ENCODE data around the gene TNK1. TPM values are rescaled to one million over a fixed set of nuclear protein-coding genes. Genes with fewer than 3 reads are reported as not detected.
"Not testable (repeated sequence)": the region's sequence is repeated elsewhere in the genome, so short reads cannot be mapped to it uniquely, and the experiment has no call there.

The TNK1 gene
- total and polyA plus RNA-seq, 4 donors, result 3.7 to 8.2 (median 5.7) TPM

DNA sequence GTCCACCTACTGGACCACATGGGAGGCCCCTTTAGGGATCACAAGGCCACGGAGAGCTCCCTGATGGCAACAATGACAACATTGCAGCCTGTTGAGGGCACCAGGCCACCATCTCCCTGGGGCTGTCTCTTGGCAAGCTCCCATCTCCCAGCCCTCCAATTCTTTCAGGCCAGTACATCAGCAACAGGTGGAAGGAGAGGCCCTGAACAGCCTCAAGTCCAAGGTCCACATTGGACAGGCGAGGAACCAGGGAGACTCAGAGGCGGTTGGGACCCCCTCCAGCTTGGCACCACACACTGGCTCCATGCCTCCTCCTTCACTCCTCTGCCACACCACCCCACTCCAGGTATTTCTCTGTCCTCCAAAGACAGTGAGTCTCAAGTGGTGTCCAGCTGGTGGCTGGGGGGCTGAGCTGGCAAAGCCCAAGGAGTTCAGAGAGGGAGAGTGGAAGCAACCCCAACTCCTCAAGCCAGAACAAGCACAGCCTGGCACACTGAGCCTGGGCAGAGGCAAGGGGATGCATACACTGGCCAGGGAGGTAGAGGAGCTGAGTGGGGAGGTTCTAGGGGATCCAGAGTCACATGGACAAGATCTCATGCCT, 45.9 kb upstream of the TNK1 start:
- Histone ChIP-seq H3K36me3 (ENCODE audit: control insufficient read depth in 4 of 4, insufficient read depth in 4 of 4, low read length in 4 of 4) (no peaks in the 10 kb centered on the region), H3K27me3 (ENCODE audit: control insufficient read depth in 3 of 3, insufficient read depth in 3 of 3, low read length in 2 of 3) (peaks cover 0 to 3% (median 0%) of the 10 kb centered on the region in 3 donors), H3K4me1 (ENCODE audit: control insufficient read depth in 5 of 5, insufficient read depth in 5 of 5, low read length in 5 of 5) (peaks cover 0 to 5% (median 3%) of the 10 kb centered on the region in 5 donors), H3K27ac (ENCODE audit: low read depth in 1 of 2, low read length in 1 of 2) (no peak overlapping the region), H3K4me3 (no peak overlapping the region), H3K9ac (ENCODE audit: insufficient read depth in 1 of 2, low read length in 2 of 2) (no peak overlapping the region), H3K9me3 (ENCODE audit: control insufficient read depth in 4 of 4, insufficient read depth in 3 of 4, low read length in 3 of 4) (no peaks in the 10 kb centered on the region)
- no peak for DNase-seq
- no peak for ATAC-seq (ENCODE audit: insufficient read depth, low FRiP score)
- TF ChIP-seq, protein P1, sequence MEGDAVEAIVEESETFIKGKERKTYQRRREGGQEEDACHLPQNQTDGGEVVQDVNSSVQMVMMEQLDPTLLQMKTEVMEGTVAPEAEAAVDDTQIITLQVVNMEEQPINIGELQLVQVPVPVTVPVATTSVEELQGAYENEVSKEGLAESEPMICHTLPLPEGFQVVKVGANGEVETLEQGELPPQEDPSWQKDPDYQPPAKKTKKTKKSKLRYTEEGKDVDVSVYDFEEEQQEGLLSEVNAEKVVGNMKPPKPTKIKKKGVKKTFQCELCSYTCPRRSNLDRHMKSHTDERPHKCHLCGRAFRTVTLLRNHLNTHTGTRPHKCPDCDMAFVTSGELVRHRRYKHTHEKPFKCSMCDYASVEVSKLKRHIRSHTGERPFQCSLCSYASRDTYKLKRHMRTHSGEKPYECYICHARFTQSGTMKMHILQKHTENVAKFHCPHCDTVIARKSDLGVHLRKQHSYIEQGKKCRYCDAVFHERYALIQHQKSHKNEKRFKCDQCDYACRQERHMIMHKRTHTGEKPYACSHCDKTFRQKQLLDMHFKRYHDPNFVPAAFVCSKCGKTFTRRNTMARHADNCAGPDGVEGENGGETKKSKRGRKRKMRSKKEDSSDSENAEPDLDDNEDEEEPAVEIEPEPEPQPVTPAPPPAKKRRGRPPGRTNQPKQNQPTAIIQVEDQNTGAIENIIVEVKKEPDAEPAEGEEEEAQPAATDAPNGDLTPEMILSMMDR (IDR thresholded peaks at IDR 0.05; ENCODE audit: control extremely low read depth, extremely low read depth), result no peak
- WGBS, 2 donors, result 91 to 92% methylated on average over 3 of the region's 3 CpGs

DNA sequence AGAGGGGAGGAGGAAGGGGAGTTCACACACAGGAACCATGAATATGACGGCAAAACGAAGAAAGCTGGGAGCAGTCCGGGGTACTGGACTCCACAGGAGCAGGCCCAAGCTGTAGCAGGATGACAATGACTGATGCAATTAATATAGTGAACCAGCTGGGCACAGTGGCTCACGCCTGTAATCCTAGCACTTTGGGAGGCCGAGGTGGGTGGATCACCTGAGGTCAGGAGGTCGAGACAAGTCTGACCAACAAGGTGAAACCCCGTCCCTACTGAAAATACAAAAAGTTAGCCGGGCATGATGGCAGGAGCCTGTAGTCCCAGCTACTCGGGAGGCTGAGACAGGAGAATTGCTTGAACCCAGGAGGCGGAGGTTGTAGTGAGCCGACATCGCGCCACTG, 45.1 kb upstream of the TNK1 start:
- not testable (repeated sequence) for H3K4me1 ChIP-seq (ENCODE audit: control insufficient read depth in 5 of 5, insufficient read depth in 5 of 5, low read length in 5 of 5); ATAC-seq (ENCODE audit: insufficient read depth, low FRiP score); H3K27ac ChIP-seq (ENCODE audit: low read depth in 1 of 2, low read length in 1 of 2); H3K9me3 ChIP-seq (ENCODE audit: control insufficient read depth in 4 of 4, insufficient read depth in 3 of 4, low read length in 3 of 4); H3K36me3 ChIP-seq (ENCODE audit: control insufficient read depth in 4 of 4, insufficient read depth in 4 of 4, low read length in 4 of 4); H3K27me3 ChIP-seq (ENCODE audit: control insufficient read depth in 3 of 3, insufficient read depth in 3 of 3, low read length in 2 of 3); H3K9ac ChIP-seq (ENCODE audit: insufficient read depth in 1 of 2, low read length in 2 of 2); DNase-seq; H3K4me3 ChIP-seq
- WGBS, 2 donors, result 83 to 85% methylated on average over 13 of the region's 13 CpGs

DNA sequence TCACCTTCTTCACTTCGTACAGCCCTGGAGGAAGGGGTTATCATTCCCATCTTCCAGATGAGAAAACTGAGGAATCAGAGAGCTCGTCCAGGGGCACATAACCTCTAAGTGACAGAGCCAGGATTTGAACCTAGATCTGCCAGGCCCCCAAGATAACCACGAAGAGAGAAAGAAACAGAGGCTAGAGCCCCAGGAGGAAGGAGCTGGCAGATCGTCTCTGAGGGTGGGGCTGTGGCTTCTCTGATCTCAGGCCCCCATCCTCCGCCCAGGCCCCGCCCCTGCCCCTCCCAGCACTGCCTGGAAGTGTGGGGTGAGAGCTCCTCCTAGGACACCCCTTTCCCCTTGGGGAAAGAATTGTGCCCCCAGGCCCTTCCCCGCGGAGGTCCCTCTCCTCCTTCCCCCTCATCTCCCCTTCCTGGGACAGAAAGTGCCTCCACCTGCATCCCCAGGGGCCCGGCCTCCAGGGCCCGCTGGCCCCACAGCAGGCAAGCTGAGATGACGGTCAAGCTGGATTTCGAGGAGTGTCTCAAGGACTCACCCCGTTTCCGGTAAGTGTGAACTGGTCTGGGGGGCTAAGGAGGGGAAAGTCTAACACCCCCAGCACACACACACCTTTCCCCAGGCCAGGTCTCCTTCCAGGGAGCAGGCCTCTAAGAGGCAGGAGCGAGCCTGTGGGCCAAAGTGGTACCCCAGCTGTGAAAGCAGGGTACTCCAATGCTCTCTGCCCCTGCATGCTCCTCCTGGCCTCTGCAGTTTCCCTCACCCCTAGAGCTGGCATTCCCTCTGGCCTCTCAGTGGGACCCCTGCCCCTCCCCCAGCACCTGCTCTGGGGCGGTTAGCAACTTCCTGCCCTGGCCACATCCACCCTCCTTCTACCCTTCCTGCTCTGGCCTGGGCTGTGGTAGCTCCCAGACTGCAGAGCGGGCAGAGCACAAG, 44.4 kb upstream of the TNK1 start, which contains the start of gene ACAP1:
TSS of gene ACAP1 (plus strand) at position 290 of the 936 bp plus-strand sequence. CDS start at position 496, 206 bp downstream.
- Histone ChIP-seq H3K4me3 (peak within 1 kb of the TSS; percentile 32), H3K9me3 (ENCODE audit: control insufficient read depth in 4 of 4, insufficient read depth in 3 of 4, low read length in 3 of 4) (no peaks in the 10 kb centered on the region), H3K4me1 (ENCODE audit: control insufficient read depth in 5 of 5, insufficient read depth in 5 of 5, low read length in 5 of 5) (peaks cover 0 to 3% (median 0%) of the 10 kb centered on the region in 5 donors), H3K27me3 (ENCODE audit: control insufficient read depth in 3 of 3, insufficient read depth in 3 of 3, low read length in 2 of 3) (peaks cover 0 to 3% (median 0%) of the 10 kb centered on the region in 3 donors), H3K36me3 (ENCODE audit: control insufficient read depth in 4 of 4, insufficient read depth in 4 of 4, low read length in 4 of 4) (no peaks in the 10 kb centered on the region), H3K27ac (ENCODE audit: low read depth in 1 of 2, low read length in 1 of 2) (peak within 1 kb of the TSS in 1 of 2 donors; percentile 45), H3K9ac (ENCODE audit: insufficient read depth in 1 of 2, low read length in 2 of 2) (no peak within 1 kb of the TSS)
- TF ChIP-seq, protein P1 (IDR thresholded peaks at IDR 0.05; ENCODE audit: control extremely low read depth, extremely low read depth), result no peak
- DNase-seq (no peak), ATAC-seq (ENCODE audit: insufficient read depth, low FRiP score) (peak; percentile 50)
- WGBS, 2 donors, result 21 to 34% methylated on average over 17 of the region's 17 CpGs

DNA sequence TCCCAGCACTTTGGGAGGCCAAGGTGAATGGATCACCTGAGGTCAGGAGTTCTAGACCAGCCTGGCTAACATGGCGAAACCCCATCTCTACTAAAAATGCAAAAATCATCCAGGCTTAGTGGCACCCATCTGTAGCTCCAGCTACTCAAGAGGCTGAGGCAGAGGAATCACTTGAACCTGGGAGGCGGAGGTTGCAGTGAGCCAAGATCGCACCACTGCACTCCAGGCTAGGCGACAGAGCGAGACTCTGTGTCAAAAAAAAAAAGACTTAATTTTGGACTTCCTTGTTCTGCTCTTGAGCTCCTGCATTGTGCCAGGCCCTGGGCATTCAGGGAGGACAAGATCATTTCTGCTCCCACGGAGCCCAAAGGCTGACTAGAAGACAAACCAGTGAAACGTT, 43.3 kb upstream of the TNK1 start:
- 46 to 57% methylated on average over 7 of the region's 7 CpGs for WGBS, 2 donors
- H3K27ac ChIP-seq (ENCODE audit: low read depth in 1 of 2, low read length in 1 of 2); H3K27me3 ChIP-seq (ENCODE audit: control insufficient read depth in 3 of 3, insufficient read depth in 3 of 3, low read length in 2 of 3); H3K9ac ChIP-seq (ENCODE audit: insufficient read depth in 1 of 2, low read length in 2 of 2); DNase-seq; H3K36me3 ChIP-seq (ENCODE audit: control insufficient read depth in 4 of 4, insufficient read depth in 4 of 4, low read length in 4 of 4); H3K4me3 ChIP-seq; ATAC-seq (ENCODE audit: insufficient read depth, low FRiP score); H3K4me1 ChIP-seq (ENCODE audit: control insufficient read depth in 5 of 5, insufficient read depth in 5 of 5, low read length in 5 of 5); H3K9me3 ChIP-seq (ENCODE audit: control insufficient read depth in 4 of 4, insufficient read depth in 3 of 4, low read length in 3 of 4): not testable (repeated sequence)

Data from lung (tissue), 12 donors.